C4-2B (cell line): ENCODE results near the gene AHRR.
"Not testable (repeated sequence)": the region's sequence is repeated elsewhere in the genome, so short reads cannot be mapped to it uniquely, and the experiment has no call there.

Experiments
- ZFX ChIP-seq: fragments of 450-650 bp; IDR thresholded peaks from 2 replicates; pipeline ENCODE4 v1.6.1; 2017
- TF ChIP-seq, protein P1 (sequence below): fragments of 450-650 bp; conservative IDR thresholded peaks from 2 replicates; pipeline ENCODE4 v1.5.1; 2017; ENCODE audit warnings: mild to moderate bottlenecking

DNA sequence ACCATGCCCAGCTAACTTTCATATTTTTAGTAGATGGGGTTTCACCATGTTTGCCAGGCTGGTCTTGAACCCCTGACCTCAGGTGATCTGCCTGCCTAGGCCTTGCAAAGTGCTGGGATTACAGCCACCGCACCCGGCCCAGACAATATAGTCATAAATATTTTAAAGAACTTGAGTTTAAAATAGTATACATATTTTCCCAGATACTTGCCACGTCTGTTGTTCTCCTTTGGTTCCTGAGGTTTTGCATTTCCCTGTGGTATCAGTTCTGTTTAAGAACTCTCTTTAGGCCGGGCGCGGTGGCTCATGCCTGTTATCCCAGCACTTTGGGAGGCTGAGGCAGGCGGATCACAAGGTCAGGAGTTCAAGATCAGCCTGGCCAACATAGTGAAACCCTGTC, 63.1 kb downstream of the AHRR start:
- TF ChIP-seq, protein P1, sequence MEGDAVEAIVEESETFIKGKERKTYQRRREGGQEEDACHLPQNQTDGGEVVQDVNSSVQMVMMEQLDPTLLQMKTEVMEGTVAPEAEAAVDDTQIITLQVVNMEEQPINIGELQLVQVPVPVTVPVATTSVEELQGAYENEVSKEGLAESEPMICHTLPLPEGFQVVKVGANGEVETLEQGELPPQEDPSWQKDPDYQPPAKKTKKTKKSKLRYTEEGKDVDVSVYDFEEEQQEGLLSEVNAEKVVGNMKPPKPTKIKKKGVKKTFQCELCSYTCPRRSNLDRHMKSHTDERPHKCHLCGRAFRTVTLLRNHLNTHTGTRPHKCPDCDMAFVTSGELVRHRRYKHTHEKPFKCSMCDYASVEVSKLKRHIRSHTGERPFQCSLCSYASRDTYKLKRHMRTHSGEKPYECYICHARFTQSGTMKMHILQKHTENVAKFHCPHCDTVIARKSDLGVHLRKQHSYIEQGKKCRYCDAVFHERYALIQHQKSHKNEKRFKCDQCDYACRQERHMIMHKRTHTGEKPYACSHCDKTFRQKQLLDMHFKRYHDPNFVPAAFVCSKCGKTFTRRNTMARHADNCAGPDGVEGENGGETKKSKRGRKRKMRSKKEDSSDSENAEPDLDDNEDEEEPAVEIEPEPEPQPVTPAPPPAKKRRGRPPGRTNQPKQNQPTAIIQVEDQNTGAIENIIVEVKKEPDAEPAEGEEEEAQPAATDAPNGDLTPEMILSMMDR: not testable (repeated sequence)
- not testable (repeated sequence) for TF ChIP-seq ZFX
